RPMI8226 (cell line): ENCODE results near the gene APOD.

Source experiments
- DNase-seq: peaks from one replicate; pipeline ENCODE4 v3.0.0-alpha.2; 2015

The APOD gene

GRCh38 chr3:195522254-195523023 lies 61.3 kb downstream of the APOD start:
- DNase-seq = peak; percentile 43
